ENCODE results near the gene CDH20. TPM values are rescaled to one million over a fixed set of nuclear protein-coding genes. Genes with fewer than 3 reads are reported as not detected.

The CDH20 gene
- total RNA-seq, 2 experiments from 2014 or later, result not detected

DNA sequence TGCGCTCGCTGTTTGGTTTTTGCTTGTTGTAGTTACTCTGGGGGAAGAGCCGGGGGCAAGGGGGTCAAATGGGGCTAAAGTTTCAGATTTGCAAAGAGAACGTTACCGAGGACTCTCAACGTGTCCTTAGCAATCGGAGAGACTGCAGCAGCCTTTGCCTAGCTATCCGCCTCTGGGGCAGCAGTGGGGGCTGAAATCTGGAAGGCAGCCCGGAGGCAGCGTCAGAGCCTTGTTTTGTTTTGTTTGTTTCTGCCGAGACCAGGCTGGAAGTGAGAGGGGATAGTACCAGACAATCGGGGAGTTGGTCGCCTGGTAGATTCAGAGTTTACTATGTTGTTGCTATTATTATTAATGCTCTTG, 1.2 kb downstream of the CDH20 start:
- DNase-seq, result no peak
- H3K4me3 Mint-ChIP-seq, result no peak overlapping the region
- intact Hi-C loops (cut with micrococcal nuclease), result no loop called here
- ChIA-PET CTCF (interaction anchor here (1.3 kb wide), 1 partner anchor 12 kb away, joined by 3 read pairs; no protein-coding TSS in a partner anchor), POLR2A (no interaction called here)
- H3K27ac Mint-ChIP-seq, result no peak overlapping the region
- no peaks in the 10 kb centered on the region for H3K4me1 Mint-ChIP-seq (ENCODE audit: low read depth)
- peaks cover 32% of the 10 kb centered on the region for H3K27me3 Mint-ChIP-seq
- no peaks in the 10 kb centered on the region for H3K9me3 Mint-ChIP-seq
- no peak for TF ChIP-seq CTCF (IDR thresholded peaks at IDR 0.05)
- H3K36me3 Mint-ChIP-seq (ENCODE audit: low read depth), result no peaks in the 10 kb centered on the region
- no peak for ATAC-seq

DNA sequence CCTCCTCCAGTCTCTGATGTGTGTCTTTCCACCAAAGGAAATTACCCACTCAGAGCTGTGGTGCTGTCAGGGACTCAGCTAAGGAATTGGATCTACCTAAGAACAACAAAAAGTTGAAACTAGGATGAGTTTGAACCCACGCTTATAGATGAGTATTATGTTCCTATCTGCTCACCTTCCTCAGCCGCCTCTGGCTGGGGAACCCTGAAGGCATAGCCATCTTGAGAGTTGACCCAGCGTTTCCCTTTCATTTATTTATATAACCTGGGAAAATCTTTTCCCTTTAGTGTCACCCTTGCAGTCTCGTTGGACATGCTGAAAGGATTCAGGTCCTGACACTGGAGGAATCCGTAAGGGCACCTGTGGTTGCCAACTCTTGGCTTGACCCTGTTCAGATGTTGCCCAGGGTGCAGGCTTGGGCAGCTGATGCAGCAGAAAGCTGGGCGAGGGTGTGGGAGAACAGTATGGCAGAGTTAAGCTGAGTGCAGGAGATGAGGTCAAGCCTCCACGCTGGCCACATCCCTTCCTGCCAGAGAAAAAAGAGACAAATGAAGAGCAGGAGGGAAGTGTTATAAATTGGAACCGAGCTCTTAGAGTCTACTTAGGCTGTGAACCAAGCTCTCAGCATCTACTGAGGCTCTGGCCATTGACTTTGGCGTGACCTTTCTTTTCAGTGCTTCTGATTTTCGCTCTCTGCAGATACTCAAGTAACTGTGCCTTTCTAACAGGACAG, 1.9 kb downstream of the CDH20 start:
- peaks cover 32% of the 10 kb centered on the region for H3K27me3 Mint-ChIP-seq
- ChIA-PET CTCF (interaction anchor here (1.3 kb wide), 1 partner anchor 12 kb away, joined by 3 read pairs; no protein-coding TSS in a partner anchor), POLR2A (no interaction called here)
- no peaks in the 10 kb centered on the region for H3K9me3 Mint-ChIP-seq
- ATAC-seq (no peak), DNase-seq (no peak)
- no peaks in the 10 kb centered on the region for H3K4me1 Mint-ChIP-seq (ENCODE audit: low read depth)
- H3K4me3 Mint-ChIP-seq, result no peak overlapping the region
- H3K36me3 Mint-ChIP-seq (ENCODE audit: low read depth), result no peaks in the 10 kb centered on the region
- no peak for TF ChIP-seq CTCF (IDR thresholded peaks at IDR 0.05)
- intact Hi-C loops (cut with micrococcal nuclease), result no loop called here
- H3K27ac Mint-ChIP-seq, result no peak overlapping the region

GRCh38 chr18:61335684-61336555, 2.7 kb downstream of the CDH20 start:
- Mint-ChIP-seq H3K36me3 (ENCODE audit: low read depth) (no peaks in the 10 kb centered on the region), H3K4me1 (ENCODE audit: low read depth) (no peaks in the 10 kb centered on the region), H3K27ac (no peak overlapping the region), H3K27me3 (peaks cover 32% of the 10 kb centered on the region), H3K4me3 (no peak overlapping the region), H3K9me3 (no peaks in the 10 kb centered on the region)
- ChIA-PET CTCF (no interaction called here), POLR2A (no interaction called here)
- DNase-seq (no peak), ATAC-seq (no peak)
- TF ChIP-seq CTCF (IDR thresholded peaks at IDR 0.05), result no peak
- intact Hi-C loops (cut with micrococcal nuclease), result no loop called here

DNA sequence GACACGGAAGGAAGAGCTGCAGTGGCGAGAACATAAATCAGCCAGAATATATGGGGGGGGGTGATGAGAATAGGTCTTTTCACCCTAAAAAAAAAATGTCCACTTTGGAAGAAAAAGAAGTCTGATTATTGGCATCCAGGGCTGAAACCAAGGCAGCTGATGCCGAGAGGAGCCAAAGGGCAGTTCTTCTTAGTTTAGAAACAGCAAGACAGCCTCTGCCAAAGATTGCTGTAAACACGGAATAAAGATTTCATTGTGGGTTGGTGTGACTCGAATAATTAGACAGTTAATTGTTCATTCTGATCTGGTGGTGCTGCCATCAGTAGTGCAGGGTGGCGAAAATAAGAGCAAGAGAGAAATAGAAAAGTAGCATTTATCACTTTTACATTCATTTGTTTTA, 3.5 kb downstream of the CDH20 start:
- no peaks in the 10 kb centered on the region for H3K4me1 Mint-ChIP-seq (ENCODE audit: low read depth)
- H3K27ac Mint-ChIP-seq, result no peak overlapping the region
- DNase-seq (no peak), ATAC-seq (no peak)
- intact Hi-C loops (cut with micrococcal nuclease), result no loop called here
- no peak overlapping the region for H3K4me3 Mint-ChIP-seq
- H3K36me3 Mint-ChIP-seq (ENCODE audit: low read depth), result no peaks in the 10 kb centered on the region
- H3K9me3 Mint-ChIP-seq, result no peaks in the 10 kb centered on the region
- POLR2A ChIA-PET, result no interaction called here
- no peak for TF ChIP-seq CTCF (IDR thresholded peaks at IDR 0.05)
- H3K27me3 Mint-ChIP-seq, result peaks cover 32% of the 10 kb centered on the region
- CTCF ChIA-PET, result no interaction called here

DNA sequence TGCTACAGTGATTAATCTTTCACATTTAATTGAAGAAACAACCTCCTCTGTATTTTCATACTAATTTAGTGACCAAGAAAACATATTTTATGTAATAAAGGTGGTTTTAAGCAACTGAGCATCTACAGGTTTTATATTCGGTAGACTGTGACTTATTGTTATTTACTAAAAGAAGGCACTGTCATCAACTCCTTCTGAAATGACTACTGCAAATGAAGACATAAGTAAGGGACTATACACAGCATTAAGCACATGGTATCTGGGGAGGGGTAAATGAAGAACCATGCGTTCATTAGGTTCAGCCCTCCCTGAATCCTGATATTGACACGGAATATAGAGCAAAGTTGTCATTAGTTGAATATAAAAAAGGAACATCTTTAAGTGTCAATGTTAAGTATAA, 4.3 kb downstream of the CDH20 start:
- H3K27ac Mint-ChIP-seq, result no peak overlapping the region
- intact Hi-C loops (cut with micrococcal nuclease), result no loop called here
- CTCF ChIA-PET, result no interaction called here

More for the DNA sequence above, 4.3 kb downstream of the CDH20 start:
- DNase-seq (no peak), ATAC-seq (no peak)
- Mint-ChIP-seq H3K4me1 (ENCODE audit: low read depth) (no peaks in the 10 kb centered on the region), H3K9me3 (no peaks in the 10 kb centered on the region), H3K27me3 (peaks cover 27% of the 10 kb centered on the region), H3K4me3 (no peak overlapping the region), H3K36me3 (ENCODE audit: low read depth) (no peaks in the 10 kb centered on the region)
- TF ChIP-seq CTCF (IDR thresholded peaks at IDR 0.05), result no peak
- POLR2A ChIA-PET, result no interaction called here

Measured in activated CD8-positive, alpha-beta T cell treated with anti-CD3 and anti-CD28 coated beads for 36 hours (primary cell).